ENCODE measurements around the gene NPBWR2.
"Not testable (repeated sequence)": the region's sequence is repeated elsewhere in the genome, so short reads cannot be mapped to it uniquely, and the experiment has no call there.

Gene NPBWR2

GRCh38 chr20:64121586-64121985 lies 14.2 kb upstream of the NPBWR2 start:
- no peak for TF ChIP-seq CTCF (IDR thresholded peaks at IDR 0.05; ENCODE audit: insufficient read depth, low read depth, low read length, missing control alignments)
- H3K4me3 ChIP-seq (ENCODE audit: low read depth, low read length) = no peak overlapping the region
- DNase-seq (ENCODE audit: low read depth) = no peak

- DNase-seq (ENCODE audit: low read depth) = no peak
- H3K4me3 ChIP-seq (ENCODE audit: low read depth, low read length) = peak overlapping the region; percentile 32; the same call in 1 of the 2 replicates
- TF ChIP-seq CTCF (IDR thresholded peaks at IDR 0.05; ENCODE audit: insufficient read depth, low read depth, low read length, missing control alignments) = no peak
These were observed 12.4 kb upstream of the NPBWR2 start for GRCh38 chr20:64119681-64120341.

GRCh38 chr20:64119301-64119680 lies 11.9 kb upstream of the NPBWR2 start:
- no peak for DNase-seq (ENCODE audit: low read depth)
- TF ChIP-seq CTCF (IDR thresholded peaks at IDR 0.05; ENCODE audit: insufficient read depth, low read depth, low read length, missing control alignments) = no peak
- H3K4me3 ChIP-seq (ENCODE audit: low read depth, low read length) = no peak overlapping the region

- not testable (repeated sequence) for DNase-seq (ENCODE audit: low read depth); H3K4me3 ChIP-seq (ENCODE audit: low read depth, low read length)
These were observed 10.0 kb upstream of the NPBWR2 start for GRCh38 chr20:64117432-64117777.

GRCh38 chr20:64116541-64117431 lies 9.4 kb upstream of the NPBWR2 start:
- TF ChIP-seq CTCF (IDR thresholded peaks at IDR 0.05; ENCODE audit: insufficient read depth, low read depth, low read length, missing control alignments) = no peak
- DNase-seq (ENCODE audit: low read depth) = no peak
- no peak overlapping the region for H3K4me3 ChIP-seq (ENCODE audit: low read depth, low read length)

GRCh38 chr20:64116016-64116415 lies 8.7 kb upstream of the NPBWR2 start:
- TF ChIP-seq CTCF (IDR thresholded peaks at IDR 0.05; ENCODE audit: insufficient read depth, low read depth, low read length, missing control alignments) = no peak
- DNase-seq (ENCODE audit: low read depth) = no peak
- no peak overlapping the region for H3K4me3 ChIP-seq (ENCODE audit: low read depth, low read length)

GRCh38 chr20:64115171-64115911 lies 8.0 kb upstream of the NPBWR2 start:
- DNase-seq (ENCODE audit: low read depth) = no peak
- no peak for TF ChIP-seq CTCF (IDR thresholded peaks at IDR 0.05; ENCODE audit: insufficient read depth, low read depth, low read length, missing control alignments)
- no peak overlapping the region for H3K4me3 ChIP-seq (ENCODE audit: low read depth, low read length)

All from GM12865 (cell line).